OCI-LY1 (cell line): ENCODE data around the gene CAVIN1.
"Not testable (repeated sequence)": the region's sequence is repeated elsewhere in the genome, so short reads cannot be mapped to it uniquely, and the experiment has no call there.

Source experiments
- H2AFZ ChIP-seq: fragments of 200-600 bp; sonication (generic), shearing (Covaris generic); 2 replicates; pipeline ENCODE4 v1.6.0; 2014; ENCODE audit warnings: antibody characterized with exemption, mild to moderate bottlenecking, low read length
- H3F3A ChIP-seq: fragments of 200-600 bp; sonication (generic), shearing (Covaris generic); 2 replicates; pipeline ENCODE4 v1.6.0; 2014; ENCODE audit warnings: mild to moderate bottlenecking, antibody characterized with exemption, low read length, moderate library complexity; ENCODE audit not compliant: insufficient read depth
- H3K27ac ChIP-seq: fragments of 200-600 bp; sonication (generic); 2 replicates; pipeline ENCODE4 v1.5.1; 2014; ENCODE audit warnings: low read length, mixed run types, mild to moderate bottlenecking, low read depth; ENCODE audit not compliant: poor library complexity, severe bottlenecking
- H3K27me3 ChIP-seq: fragments of 200-600 bp; sonication (generic); 2 replicates; pipeline ENCODE4 v1.6.0; 2014; ENCODE audit warnings: antibody characterized with exemption, mild to moderate bottlenecking, low read length, moderate library complexity; ENCODE audit not compliant: insufficient read depth
- H3K36me3 ChIP-seq: fragments of 200-600 bp; sonication (generic); 2 replicates; pipeline ENCODE4 v1.6.1; 2014; ENCODE audit warnings: mild to moderate bottlenecking, antibody characterized with exemption, low read length, moderate library complexity, mixed read lengths; ENCODE audit not compliant: insufficient read depth
- H3K4me1 ChIP-seq: fragments of 200-600 bp; sonication (generic); 2 replicates; pipeline ENCODE4 v1.5.1; 2014; ENCODE audit warnings: mild to moderate bottlenecking, low read length, moderate library complexity; ENCODE audit not compliant: insufficient read depth, severe bottlenecking
- H3K4me2 ChIP-seq: fragments of 200-600 bp; sonication (generic), shearing (Covaris generic); 2 replicates; pipeline ENCODE4 v1.6.1; 2014; ENCODE audit warnings: low read length
- H3K4me3 ChIP-seq: fragments of 200-600 bp; sonication (generic); 2 replicates; pipeline ENCODE4 v1.5.1; 2014; ENCODE audit warnings: low read length, low read depth, mild to moderate bottlenecking, mixed read lengths; ENCODE audit not compliant: poor library complexity, severe bottlenecking
- H3K79me2 ChIP-seq: fragments of 200-600 bp; shearing (Covaris generic); 2 replicates; pipeline ENCODE4 v1.6.1; 2016; ENCODE audit warnings: mixed run types, low read length, mixed read lengths; ENCODE audit not compliant: insufficient read depth
- H3K9ac ChIP-seq: fragments of 200-600 bp; sonication (generic), shearing (Covaris generic); 2 replicates; pipeline ENCODE4 v1.6.1; 2014; ENCODE audit warnings: mild to moderate bottlenecking, low read length, mixed read lengths
- H3K9me2 ChIP-seq: fragments of 200-600 bp; sonication (generic), shearing (Covaris generic); 2 replicates; pipeline ENCODE4 v1.6.1; 2014; ENCODE audit warnings: low read depth, mild to moderate bottlenecking, low read length, mixed read lengths
- H3K9me3 ChIP-seq: fragments of 200-600 bp; shearing (Covaris generic); 2 replicates; pipeline ENCODE4 v1.6.1; 2014; ENCODE audit warnings: low read length, mixed read lengths
- H4K20me1 ChIP-seq: fragments of 200-600 bp; sonication (generic), shearing (Covaris generic); 2 replicates; pipeline ENCODE4 v1.6.0; 2016; ENCODE audit warnings: mild to moderate bottlenecking, low read length; ENCODE audit not compliant: insufficient read depth
- EZH2 ChIP-seq: fragments of 200-600 bp; sonication (generic), shearing (Covaris generic); IDR thresholded peaks from 2 replicates; pipeline ENCODE4 v1.8.0; 2017; ENCODE audit warnings: borderline replicate concordance, mixed run types, mild to moderate bottlenecking, antibody characterized with exemption, low read length, moderate library complexity, mixed read lengths
- TF ChIP-seq, protein P1 (sequence below): fragments of 200-600 bp; sonication (generic), shearing (Covaris generic); IDR thresholded peaks from 2 replicates; pipeline ENCODE4 v1.5.1; 2017; ENCODE audit warnings: mild to moderate bottlenecking, antibody characterized with exemption, low read length, moderate library complexity, mixed read lengths

CAVIN1 gene

DNA sequence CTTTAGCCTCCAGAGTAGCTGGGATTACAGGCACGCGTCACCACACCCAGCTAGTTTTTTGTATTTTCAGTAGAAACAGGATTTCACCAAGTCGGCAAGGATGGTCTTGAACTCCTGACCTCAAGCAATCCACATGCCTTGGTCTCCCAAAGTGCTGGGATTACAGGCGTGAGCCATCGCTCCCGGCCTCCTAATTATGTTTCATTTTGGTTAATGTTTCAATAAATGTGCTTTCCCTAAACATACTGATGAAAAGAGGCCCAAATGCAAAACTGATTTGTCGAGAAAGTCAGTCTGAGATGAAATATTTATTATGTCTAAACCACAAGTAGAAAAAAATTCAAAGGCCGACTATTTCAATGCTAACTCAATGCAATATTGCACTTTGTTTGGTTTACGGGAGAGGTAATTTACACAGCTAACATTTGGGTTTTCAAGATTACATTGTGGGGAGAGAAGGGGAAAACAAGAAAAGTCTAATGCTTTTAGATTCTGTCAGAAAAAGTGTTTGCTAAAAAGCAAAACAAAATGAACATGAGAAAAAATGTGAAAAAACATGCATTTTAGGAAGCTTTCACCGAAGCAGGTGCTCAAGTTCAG, 44.6 kb downstream of the CAVIN1 start:
- H3K79me2 ChIP-seq = no peaks in the 10 kb centered on the region
- no peak overlapping the region for H3K4me3 ChIP-seq
- no peaks in the 10 kb centered on the region for H3K36me3 ChIP-seq
- no peak overlapping the region for H3K27ac ChIP-seq
- H3K9ac ChIP-seq = no peak overlapping the region
- no peak overlapping the region for H3K4me2 ChIP-seq
- no peaks in the 10 kb centered on the region for H3K9me2 ChIP-seq
- no peak for TF ChIP-seq EZH2
- H3K9me3 ChIP-seq = no peaks in the 10 kb centered on the region
- no peak overlapping the region for H2AFZ ChIP-seq
- H3F3A ChIP-seq = no peaks in the 10 kb centered on the region
- H3K27me3 ChIP-seq = no peaks in the 10 kb centered on the region
- peaks cover 4% of the 10 kb centered on the region for H3K4me1 ChIP-seq
- no peaks in the 10 kb centered on the region for H4K20me1 ChIP-seq

DNA sequence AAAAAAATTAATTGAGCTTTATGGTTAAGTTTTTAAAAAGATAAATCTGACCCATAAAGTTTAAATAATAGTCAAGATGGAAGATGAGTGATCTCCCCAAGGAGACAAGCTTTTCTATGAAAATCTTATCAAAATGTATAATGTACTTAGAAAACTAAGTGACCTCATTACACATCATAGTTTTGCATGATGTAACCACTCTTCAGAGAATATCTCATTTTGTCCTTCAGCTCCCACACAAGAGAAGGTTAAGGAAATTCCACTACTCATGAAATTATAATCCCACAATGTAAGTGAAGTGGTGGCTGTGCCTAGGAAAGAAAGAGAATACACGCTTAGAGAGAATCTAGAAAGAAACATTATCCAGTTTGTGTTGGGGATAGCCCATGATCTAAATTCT, 49.2 kb downstream of the CAVIN1 start:
- Histone ChIP-seq H3K79me2 (no peaks in the 10 kb centered on the region), H3K36me3 (peaks cover 3% of the 10 kb centered on the region; the same call in 1 of the 2 replicates), H2AFZ (no peak overlapping the region), H3K9me2 (no peaks in the 10 kb centered on the region), H3K27ac (no peak overlapping the region), H3K4me2 (no peak overlapping the region), H3K4me3 (no peak overlapping the region), H3K27me3 (no peaks in the 10 kb centered on the region), H3K9ac (no peak overlapping the region), H4K20me1 (no peaks in the 10 kb centered on the region), H3K4me1 (peaks cover under 1% of the 10 kb centered on the region), H3F3A (no peaks in the 10 kb centered on the region), H3K9me3 (peaks cover 2% of the 10 kb centered on the region; the same call in 1 of the 2 replicates)
- TF ChIP-seq, protein P1, sequence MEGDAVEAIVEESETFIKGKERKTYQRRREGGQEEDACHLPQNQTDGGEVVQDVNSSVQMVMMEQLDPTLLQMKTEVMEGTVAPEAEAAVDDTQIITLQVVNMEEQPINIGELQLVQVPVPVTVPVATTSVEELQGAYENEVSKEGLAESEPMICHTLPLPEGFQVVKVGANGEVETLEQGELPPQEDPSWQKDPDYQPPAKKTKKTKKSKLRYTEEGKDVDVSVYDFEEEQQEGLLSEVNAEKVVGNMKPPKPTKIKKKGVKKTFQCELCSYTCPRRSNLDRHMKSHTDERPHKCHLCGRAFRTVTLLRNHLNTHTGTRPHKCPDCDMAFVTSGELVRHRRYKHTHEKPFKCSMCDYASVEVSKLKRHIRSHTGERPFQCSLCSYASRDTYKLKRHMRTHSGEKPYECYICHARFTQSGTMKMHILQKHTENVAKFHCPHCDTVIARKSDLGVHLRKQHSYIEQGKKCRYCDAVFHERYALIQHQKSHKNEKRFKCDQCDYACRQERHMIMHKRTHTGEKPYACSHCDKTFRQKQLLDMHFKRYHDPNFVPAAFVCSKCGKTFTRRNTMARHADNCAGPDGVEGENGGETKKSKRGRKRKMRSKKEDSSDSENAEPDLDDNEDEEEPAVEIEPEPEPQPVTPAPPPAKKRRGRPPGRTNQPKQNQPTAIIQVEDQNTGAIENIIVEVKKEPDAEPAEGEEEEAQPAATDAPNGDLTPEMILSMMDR = no peak
- TF ChIP-seq EZH2 = no peak

DNA sequence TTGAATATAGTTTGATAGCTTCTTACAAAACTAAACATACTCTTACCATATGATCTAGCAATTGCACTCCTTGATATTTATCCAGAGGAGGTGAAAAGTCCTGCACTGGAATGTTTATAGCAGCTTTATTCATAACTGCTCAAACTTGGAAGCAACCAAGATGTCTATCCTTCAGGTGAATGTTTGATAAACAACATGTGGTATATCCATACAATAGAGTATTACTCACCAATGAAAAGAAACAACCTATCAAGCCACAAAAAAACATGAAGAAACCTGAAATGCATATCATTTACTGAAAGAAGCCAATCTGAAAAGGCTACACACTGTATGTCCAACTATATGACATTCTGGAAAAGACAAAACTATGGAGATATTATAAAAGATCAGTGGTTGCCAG, 50.9 kb downstream of the CAVIN1 start:
- TF ChIP-seq, protein P1 = no peak
- no peak for TF ChIP-seq EZH2

DNA sequence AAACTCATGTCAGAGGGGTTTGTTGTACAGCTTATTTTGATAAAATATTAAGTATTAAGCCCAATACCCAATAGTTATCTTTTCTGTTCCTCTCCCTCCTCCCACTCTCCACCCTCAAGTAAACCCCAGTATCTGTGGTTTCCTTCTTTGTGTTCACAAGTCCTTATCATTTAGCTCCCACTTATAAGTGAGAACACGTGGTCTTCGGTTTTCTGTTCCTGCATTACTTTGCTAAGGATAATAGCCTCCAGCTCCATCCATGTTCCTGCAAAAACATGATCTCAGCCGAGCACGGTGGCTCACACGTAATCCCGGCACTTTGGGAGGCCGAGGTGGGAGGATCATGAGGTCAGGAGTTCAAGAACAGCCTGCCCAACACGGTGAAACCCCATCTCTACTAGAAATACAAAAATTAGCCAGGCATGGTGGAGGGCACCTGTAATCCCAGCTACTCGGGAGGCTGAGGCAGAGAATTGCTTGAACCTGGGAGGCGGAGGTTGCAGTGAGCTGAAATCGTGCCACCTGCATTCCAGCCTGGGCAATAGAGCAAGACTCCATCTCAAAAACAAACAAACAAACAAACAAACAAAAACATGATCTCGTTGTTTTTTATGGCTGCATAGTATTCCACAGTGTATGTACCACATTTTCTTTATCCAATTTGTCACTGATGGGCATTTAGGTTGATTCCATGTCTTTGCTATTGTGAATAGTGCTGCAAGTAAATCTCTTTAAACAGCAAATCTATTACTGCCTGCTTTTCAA, 54.1 kb downstream of the CAVIN1 start:
- H3K27me3 ChIP-seq, H3K4me3 ChIP-seq, H3K9ac ChIP-seq, H3K9me2 ChIP-seq, H4K20me1 ChIP-seq, H3K36me3 ChIP-seq, H2AFZ ChIP-seq, H3K27ac ChIP-seq, H3K9me3 ChIP-seq, H3K4me2 ChIP-seq, H3F3A ChIP-seq, H3K79me2 ChIP-seq, H3K4me1 ChIP-seq: not testable (repeated sequence)

More for the DNA sequence above, 50.9 kb downstream of the CAVIN1 start:
- H3K79me2 ChIP-seq = no peaks in the 10 kb centered on the region
- H3K9ac ChIP-seq = no peak overlapping the region
- no peaks in the 10 kb centered on the region for H3K9me2 ChIP-seq
- H4K20me1 ChIP-seq = no peaks in the 10 kb centered on the region
- H3K9me3 ChIP-seq = peaks cover 2% of the 10 kb centered on the region; the same call in 1 of the 2 replicates
- H3K27ac ChIP-seq = no peak overlapping the region
- H3F3A ChIP-seq = no peaks in the 10 kb centered on the region
- no peak overlapping the region for H2AFZ ChIP-seq
- peaks cover 3% of the 10 kb centered on the region; the same call in 1 of the 2 replicates for H3K36me3 ChIP-seq
- H3K4me3 ChIP-seq = no peak overlapping the region
- no peak overlapping the region for H3K4me2 ChIP-seq
- H3K27me3 ChIP-seq = no peaks in the 10 kb centered on the region
- no peaks in the 10 kb centered on the region for H3K4me1 ChIP-seq

DNA sequence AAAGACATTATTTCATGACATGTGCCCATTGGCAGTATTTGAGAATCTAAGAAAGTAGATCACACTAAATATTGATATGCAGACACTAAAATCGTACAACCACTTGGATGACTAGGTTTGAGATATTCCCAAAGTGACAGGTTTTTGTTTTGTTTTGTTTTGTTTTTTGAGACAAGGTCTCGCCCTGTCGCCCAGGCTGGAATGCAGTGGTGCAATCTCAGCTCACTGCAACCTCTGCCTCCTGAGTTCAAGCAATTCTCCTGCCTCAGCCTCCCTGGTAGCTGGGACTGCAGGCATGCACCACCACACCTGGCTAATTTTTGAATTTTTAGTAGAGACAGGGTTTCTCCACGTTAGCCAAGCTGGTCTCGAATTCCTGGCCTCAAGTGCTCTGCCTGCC, 54.7 kb downstream of the CAVIN1 start:
- not testable (repeated sequence) for H3K4me2 ChIP-seq, H3K79me2 ChIP-seq, H3K9me2 ChIP-seq

More for the DNA sequence above, 54.7 kb downstream of the CAVIN1 start:
- H4K20me1 ChIP-seq, H3K36me3 ChIP-seq, H3K4me3 ChIP-seq, H3K9me3 ChIP-seq, H2AFZ ChIP-seq, H3K27ac ChIP-seq, H3K9ac ChIP-seq, H3K27me3 ChIP-seq, H3K4me1 ChIP-seq, H3F3A ChIP-seq: not testable (repeated sequence)
